Muscle of leg (tissue), 11 donors: Measurements from ENCODE around the gene APOE. TPM values are rescaled to one million over a fixed set of nuclear protein-coding genes. Genes with fewer than 3 reads are reported as not detected.

Experiments used
- DNase-seq: peaks from one replicate; pipeline ENCODE4 v3.0.0; 2013
- H3K27ac ChIP-seq: one replicate; pipeline ENCODE4 v1.5.1; 2013; ENCODE audit warnings: mild to moderate bottlenecking, low read length, control low read depth
- H3K27me3 ChIP-seq: one replicate; pipeline ENCODE4 v1.6.1; 2013; ENCODE audit warnings: low read length; ENCODE audit not compliant: control insufficient read depth, insufficient read depth
- H3K36me3 ChIP-seq: one replicate; pipeline ENCODE4 v1.6.1; 2013; ENCODE audit warnings: low read length; ENCODE audit not compliant: control insufficient read depth, insufficient read depth
- H3K4me1 ChIP-seq: one replicate; pipeline ENCODE4 v1.6.1; 2013; ENCODE audit warnings: low read length; ENCODE audit not compliant: control insufficient read depth, insufficient read depth
- H3K4me3 ChIP-seq: one replicate; pipeline ENCODE4 v1.5.1; 2013; ENCODE audit warnings: low read length, control low read depth
- H3K9me3 ChIP-seq: replicated peaks from 2 replicates; pipeline ENCODE4 v1.6.1; 2013; ENCODE audit warnings: low read depth, low read length; ENCODE audit not compliant: control insufficient read depth
- WGBS: methylation state at CpG from one replicate; pipeline ENCODE4 v1.1.5; 2013; ENCODE audit warnings: missing lambda C conversion rate; ENCODE audit not compliant: insufficient coverage; 5-methylcytosine and 5-hydroxymethylcytosine counted together
- polyA plus RNA-seq, 8 donors: library from polyadenylated mRNA; unstranded; fragments of 120-200 nt; gene quantifications; one replicate each; pipeline versions ENCODE4 v1.2.1 to v1.2.3, GENCODE V29; 2013; ENCODE audit warnings: inconsistent platforms in 1 of 8, low replicate concordance in 1 of 8; ENCODE audit not compliant: insufficient read length in 8 of 8, insufficient read depth in 1 of 8
- total RNA-seq: library from RNA; stranded (reverse); fragments of 120-200 nt; gene quantifications from one replicate; pipeline ENCODE4 v1.2.4, GENCODE V29; 2013

Gene APOE
- total and polyA plus RNA-seq, 9 donors: 32.7 to 62.3 (median 46.3) TPM

DNA sequence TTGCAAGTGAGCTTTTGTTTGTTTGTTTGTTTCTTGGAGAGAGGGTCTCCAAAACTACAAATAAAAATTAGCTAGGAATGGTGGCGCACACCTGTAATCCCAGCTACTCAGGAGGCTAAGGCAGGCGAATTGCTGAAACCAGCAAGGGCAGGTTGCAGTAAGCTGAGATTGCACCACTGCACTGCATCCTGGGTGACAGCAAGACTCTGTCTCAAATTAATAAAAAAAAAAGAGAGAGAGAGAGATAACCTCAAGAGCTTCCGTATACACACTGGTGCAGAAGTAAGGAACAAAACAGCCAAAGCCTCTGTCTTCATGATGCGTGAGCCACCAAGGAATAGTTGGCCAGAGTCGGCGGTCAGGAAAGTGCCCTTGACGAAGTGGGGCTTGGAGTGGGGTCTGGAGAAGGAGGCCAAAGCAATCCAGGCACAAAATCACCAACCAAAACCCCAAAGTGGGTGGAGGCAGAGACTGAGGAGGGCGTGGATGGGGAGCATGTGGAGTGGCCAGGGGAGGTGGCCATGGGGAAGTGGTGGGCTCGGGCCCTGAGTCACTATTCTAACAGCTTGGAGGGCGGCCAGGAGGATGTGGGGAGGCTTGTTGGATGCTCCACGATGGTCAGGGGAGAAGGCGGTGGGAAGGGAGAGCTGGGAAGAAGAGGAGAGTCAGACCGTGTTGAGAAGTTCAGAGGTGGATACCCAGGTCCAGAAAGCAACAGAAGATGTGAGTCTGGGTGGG, 35.7 kb upstream of the APOE start:
- Histone ChIP-seq H3K4me3 (no peak overlapping the region), H3K4me1 (peaks cover 11% of the 10 kb centered on the region), H3K27me3 (no peaks in the 10 kb centered on the region), H3K9me3 (no peaks in the 10 kb centered on the region), H3K27ac (peak overlapping the region; percentile 71), H3K36me3 (peaks cover 59% of the 10 kb centered on the region)
- no peak for DNase-seq
- 39% methylated on average over 8 of the region's 13 CpGs for WGBS

DNA sequence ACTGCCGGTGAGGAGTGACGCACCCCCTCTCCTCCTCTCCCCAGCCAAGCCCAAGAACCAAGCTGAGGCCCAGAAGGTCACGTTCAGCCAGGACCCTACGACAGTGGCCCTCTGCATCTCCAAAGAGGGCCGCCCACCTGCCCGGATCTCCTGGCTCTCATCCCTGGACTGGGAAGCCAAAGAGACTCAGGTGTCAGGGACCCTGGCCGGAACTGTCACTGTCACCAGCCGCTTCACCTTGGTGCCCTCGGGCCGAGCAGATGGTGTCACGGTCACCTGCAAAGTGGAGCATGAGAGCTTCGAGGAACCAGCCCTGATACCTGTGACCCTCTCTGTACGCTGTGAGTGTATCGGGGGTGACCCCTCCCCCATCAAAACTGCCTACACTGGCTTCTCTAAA, 33.8 kb upstream of the APOE start:
- no peak for DNase-seq
- 91% methylated on average over 11 of the region's 14 CpGs for WGBS
- Histone ChIP-seq H3K4me1 (peaks cover 23% of the 10 kb centered on the region), H3K36me3 (peaks cover 62% of the 10 kb centered on the region), H3K27me3 (no peaks in the 10 kb centered on the region), H3K4me3 (no peak overlapping the region), H3K9me3 (no peaks in the 10 kb centered on the region), H3K27ac (peak overlapping the region; percentile 17)

DNA sequence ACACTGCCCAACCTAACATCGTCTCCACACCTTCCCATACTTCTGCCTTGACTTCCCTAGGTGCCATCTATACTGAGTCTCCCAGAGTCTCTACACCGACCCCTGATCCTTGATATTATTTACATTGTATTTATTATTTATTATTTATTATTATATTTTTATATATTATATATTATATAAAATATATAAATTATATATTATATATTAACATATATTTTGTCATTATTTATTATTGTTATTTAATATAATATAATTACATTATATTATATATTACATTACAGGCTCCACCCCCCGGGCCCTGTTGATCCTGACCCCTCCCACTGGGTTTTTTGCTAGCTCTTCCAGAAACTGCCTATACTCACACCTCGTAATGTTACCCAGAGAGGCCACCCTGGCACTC, 32.9 kb upstream of the APOE start:
- Histone ChIP-seq H3K36me3 (peaks cover 66% of the 10 kb centered on the region), H3K4me3 (no peak overlapping the region), H3K27ac (no peak overlapping the region), H3K9me3 (no peaks in the 10 kb centered on the region), H3K27me3 (no peaks in the 10 kb centered on the region), H3K4me1 (peaks cover 28% of the 10 kb centered on the region)
- 31% methylated on average over 1 of the region's 4 CpGs for WGBS
- DNase-seq: no peak

- peaks cover 76% of the 10 kb centered on the region for H3K36me3 ChIP-seq
Measured at GRCh38 chr19:44874317-44874716, 31.3 kb upstream of the APOE start.

GRCh38 chr19:44875666-44876451, 29.7 kb upstream of the APOE start:
- Histone ChIP-seq H3K27me3 (no peaks in the 10 kb centered on the region), H3K4me1 (peaks cover 24% of the 10 kb centered on the region)
- DNase-seq: no peak

More at GRCh38 chr19:44874317-44874716, 31.3 kb upstream of the APOE start:
- DNase-seq: no peak
- Histone ChIP-seq H3K27me3 (no peaks in the 10 kb centered on the region), H3K4me3 (no peak overlapping the region), H3K27ac (peak overlapping the region; percentile 13), H3K9me3 (no peaks in the 10 kb centered on the region), H3K4me1 (peaks cover 28% of the 10 kb centered on the region)
- WGBS: 94% methylated on average over 16 of the region's 16 CpGs

GRCh38 chr19:44876930-44877535, 28.6 kb upstream of the APOE start:
- Histone ChIP-seq H3K27me3 (no peaks in the 10 kb centered on the region), H3K9me3 (no peaks in the 10 kb centered on the region), H3K36me3 (peaks cover 73% of the 10 kb centered on the region), H3K4me3 (no peak overlapping the region), H3K27ac (peak overlapping the region; percentile 20), H3K4me1 (peaks cover 24% of the 10 kb centered on the region)
- WGBS: 60% methylated on average over 1 of the region's 5 CpGs
- peak; percentile 38 for DNase-seq

More at GRCh38 chr19:44875666-44876451, 29.7 kb upstream of the APOE start:
- Histone ChIP-seq H3K9me3 (no peaks in the 10 kb centered on the region), H3K27ac (peak overlapping the region; percentile 48), H3K4me3 (no peak overlapping the region), H3K36me3 (peaks cover 80% of the 10 kb centered on the region)
- WGBS: 74% methylated on average over 12 of the region's 22 CpGs

GRCh38 chr19:44878120-44878865, 27.3 kb upstream of the APOE start:
- Histone ChIP-seq H3K9me3 (no peaks in the 10 kb centered on the region), H3K27me3 (no peaks in the 10 kb centered on the region), H3K4me3 (no peak overlapping the region), H3K27ac (no peak overlapping the region), H3K36me3 (peaks cover 65% of the 10 kb centered on the region), H3K4me1 (peaks cover 24% of the 10 kb centered on the region)
- WGBS: 78% methylated on average over 15 of the region's 26 CpGs
- no peak for DNase-seq

GRCh38 chr19:44879309-44880065, 26.1 kb upstream of the APOE start:
- WGBS: 77% methylated on average over 9 of the region's 18 CpGs
- no peak overlapping the region for H3K27ac ChIP-seq
- no peak for DNase-seq
- H3K4me3 ChIP-seq: no peak overlapping the region
- no peaks in the 10 kb centered on the region for H3K9me3 ChIP-seq
- H3K4me1 ChIP-seq: peaks cover 24% of the 10 kb centered on the region
- no peaks in the 10 kb centered on the region for H3K27me3 ChIP-seq
- peaks cover 53% of the 10 kb centered on the region for H3K36me3 ChIP-seq

GRCh38 chr19:44882063-44882462, 23.5 kb upstream of the APOE start:
- Histone ChIP-seq H3K9me3 (no peaks in the 10 kb centered on the region), H3K4me3 (no peak overlapping the region), H3K4me1 (peaks cover 7% of the 10 kb centered on the region), H3K36me3 (peaks cover 47% of the 10 kb centered on the region), H3K27ac (no peak overlapping the region), H3K27me3 (no peaks in the 10 kb centered on the region)
- no peak for DNase-seq
- WGBS: 85% methylated on average over 12 of the region's 15 CpGs
